Left hindlimb (tissue), 1 donor: ENCODE data around the gene NAV2.

Experiments used
- DNase-seq: peaks from one replicate; pipeline ENCODE4 v3.0.0-alpha.2; 2018

The NAV2 gene

DNA sequence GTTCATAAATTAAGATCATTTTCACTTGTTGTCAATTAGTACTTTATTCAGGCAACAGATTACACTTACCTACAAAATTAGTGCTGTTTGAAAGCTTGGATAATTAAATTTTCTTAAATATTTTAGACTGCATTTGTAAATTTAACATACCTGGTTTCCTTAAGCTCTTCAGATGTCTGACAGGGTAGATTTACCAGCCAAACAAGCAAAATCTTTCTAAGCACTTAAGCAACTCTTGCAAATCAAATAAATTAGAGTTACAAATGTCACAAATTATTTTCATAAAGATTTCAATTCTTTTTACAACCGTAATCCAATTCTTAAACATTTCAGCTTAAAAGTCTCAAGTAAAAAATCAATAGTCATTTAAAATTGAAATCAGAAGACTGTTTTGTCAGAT is 317.8 kb downstream of the NAV2 start:
- DNase-seq: no peak

GRCh38 chr11:20031155-20032001 is 318.7 kb downstream of the NAV2 start:
- no peak for DNase-seq

- no peak for DNase-seq
Measured at GRCh38 chr11:20032127-20032526, 319.5 kb downstream of the NAV2 start.

DNA sequence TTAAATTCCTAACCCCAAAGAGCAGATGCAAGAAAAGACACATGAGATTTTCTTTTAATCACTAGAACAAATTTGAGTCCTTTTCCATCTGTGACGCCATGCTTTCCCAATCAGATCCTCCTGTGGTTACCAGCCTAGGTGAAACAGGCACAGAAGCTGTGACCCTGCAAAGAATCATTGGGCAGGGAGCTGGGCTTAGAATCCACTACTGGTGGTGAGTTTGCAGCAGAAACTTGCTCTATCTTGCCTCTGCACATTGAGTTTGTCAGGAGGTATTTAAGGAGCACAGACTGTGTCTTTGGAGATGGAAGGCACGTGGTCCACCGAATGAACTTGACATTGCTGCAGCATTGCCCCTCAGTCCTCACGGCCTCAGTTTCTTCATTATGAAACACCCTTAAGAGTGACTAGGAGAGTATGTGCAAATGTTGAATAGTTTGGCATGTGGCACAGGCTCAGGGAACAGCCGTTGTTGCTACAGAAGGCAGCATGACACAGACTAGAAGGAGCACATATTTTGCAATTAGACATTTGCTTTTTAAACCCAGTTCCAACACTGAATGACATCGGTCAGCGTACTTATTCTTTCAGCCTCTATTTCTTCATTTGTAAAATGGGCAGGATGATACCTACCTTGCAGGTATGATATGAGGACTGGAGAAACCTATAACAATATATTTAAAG is 320.1 kb downstream of the NAV2 start:
- no peak for DNase-seq

- no peak for DNase-seq
Measured at GRCh38 chr11:20033806-20034205, 321.2 kb downstream of the NAV2 start.

GRCh38 chr11:20034941-20035340 is 322.3 kb downstream of the NAV2 start:
- DNase-seq: no peak

DNA sequence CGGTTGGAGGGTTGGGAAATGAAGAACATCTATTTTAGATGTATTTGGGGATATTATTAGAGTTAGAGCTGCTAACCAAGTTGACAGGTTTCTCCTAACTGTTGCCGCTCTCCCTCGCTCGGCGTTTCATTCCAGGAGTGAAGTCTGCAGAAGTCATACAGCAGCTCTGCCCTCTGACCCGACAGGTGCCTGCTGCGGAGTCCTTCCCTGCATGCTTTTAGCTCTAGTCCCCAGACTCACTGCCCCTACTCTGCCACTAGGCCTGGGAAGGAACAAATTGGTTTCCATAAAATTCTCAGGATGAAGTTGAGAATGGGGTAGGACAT is 322.7 kb downstream of the NAV2 start:
- no peak for DNase-seq

DNA sequence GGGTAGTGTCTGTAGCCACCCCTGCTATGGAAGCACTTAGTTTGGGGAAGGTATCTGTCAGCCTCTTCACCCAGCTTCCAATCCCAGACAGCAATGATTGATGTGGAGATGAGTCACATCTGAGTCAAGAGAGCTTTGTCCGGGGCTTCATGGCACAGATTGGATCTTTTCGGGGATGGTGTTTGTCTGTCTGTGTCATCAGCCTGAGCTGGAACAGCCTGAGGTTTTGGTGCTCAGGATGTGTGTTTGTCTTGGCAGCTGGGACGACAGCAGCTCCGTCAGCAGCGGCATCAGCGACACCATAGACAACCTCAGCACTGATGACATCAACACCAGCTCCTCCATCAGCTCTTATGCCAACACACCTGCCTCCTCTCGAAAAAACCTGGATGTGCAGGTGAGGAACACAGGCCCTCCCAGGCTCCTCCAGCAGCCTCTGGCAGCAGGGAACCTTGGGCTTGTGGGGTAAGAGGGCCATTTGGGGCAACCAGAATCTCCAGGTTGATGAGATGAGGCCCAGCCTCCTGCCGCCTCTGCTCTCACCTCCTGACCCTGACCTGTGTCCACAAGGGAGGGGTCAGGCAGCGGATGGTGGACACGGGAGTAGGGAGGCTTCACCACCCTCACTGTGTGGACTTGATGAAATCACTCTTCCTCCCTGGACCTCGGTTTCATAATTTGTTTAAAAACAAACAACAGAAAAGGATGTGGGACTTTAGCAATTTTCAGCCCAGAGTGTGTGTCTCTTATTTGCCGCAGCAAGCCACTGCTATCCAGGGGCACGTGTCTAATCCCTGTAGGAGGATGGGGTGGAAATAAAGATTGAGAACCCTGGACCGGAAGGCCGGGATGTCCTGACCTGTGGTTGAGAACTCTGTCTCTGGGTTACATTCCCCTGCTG is 323.3 kb downstream of the NAV2 start:
- DNase-seq: no peak

- no peak for DNase-seq
Measured at GRCh38 chr11:20036626-20037335, 324.1 kb downstream of the NAV2 start.

- DNase-seq: no peak
Measured at GRCh38 chr11:20037396-20038153, 324.9 kb downstream of the NAV2 start.

DNA sequence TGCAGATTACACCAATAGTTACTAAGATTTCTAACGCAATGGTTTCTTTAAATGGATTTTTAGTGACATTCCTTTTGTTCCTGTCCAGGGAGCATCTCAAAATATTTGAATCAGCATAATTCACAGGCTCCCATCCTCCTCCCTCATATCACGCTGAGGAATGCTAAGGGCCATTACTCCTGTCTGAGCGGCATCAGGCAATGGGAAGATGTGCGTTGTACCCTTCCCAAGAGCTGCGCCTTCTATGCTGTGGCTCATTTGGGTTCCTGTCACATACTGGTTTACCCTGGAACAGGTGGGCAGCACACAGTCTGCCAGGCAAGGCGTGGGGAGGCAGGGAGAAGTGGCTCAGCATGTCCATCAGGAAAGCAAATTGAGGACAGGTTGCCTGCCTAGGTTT is 325.8 kb downstream of the NAV2 start:
- DNase-seq: no peak

GRCh38 chr11:20038972-20039371 is 326.3 kb downstream of the NAV2 start:
- DNase-seq: no peak

DNA sequence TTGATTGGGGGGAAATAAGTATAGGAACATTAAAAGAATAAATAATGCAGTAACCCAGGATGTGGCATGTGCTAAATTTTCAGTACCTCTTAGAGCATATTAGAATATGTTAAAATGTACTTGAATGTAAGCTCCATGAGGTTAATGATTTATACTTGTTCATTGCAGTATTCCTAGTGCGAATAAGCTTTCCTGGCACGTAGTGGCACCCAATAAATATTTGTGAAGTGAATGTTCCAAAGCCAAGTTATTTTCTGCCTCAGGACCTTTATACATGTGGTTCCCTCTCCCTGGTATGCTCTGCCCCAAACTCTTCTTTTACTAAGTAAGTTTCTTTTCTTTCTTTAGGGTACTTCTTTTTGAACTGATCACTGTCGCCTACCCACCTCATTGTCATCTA is 328.9 kb downstream of the NAV2 start:
- no peak for DNase-seq

GRCh38 chr11:20042045-20042639 is 329.5 kb downstream of the NAV2 start:
- no peak for DNase-seq

DNA sequence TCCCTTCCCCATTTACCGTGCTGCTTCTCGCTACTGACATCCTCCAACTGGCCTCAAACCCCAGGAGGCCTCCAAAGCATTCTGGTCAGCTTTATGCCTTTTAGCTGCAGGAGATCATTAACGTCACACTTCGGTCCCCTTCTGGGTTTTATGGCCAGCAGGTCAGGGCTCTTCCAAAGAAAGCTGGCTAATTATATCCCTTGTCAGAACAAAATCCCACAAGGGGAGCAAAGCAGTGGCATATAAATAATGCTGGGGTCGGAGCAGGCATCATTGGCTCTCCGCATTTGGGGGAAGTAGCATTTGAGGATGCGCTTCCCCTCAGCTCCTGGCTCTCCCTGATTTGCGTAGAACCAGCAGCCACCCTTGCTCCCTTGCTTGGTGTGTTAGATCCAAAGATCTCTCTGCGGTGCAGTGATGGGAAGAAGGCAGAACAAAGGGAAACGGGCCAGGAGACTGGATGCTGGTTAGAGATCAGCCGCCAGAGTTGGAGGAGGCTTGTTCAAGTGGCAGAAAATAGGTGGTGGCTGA is 330.2 kb downstream of the NAV2 start:
- no peak for DNase-seq

GRCh38 chr11:20043992-20044391 is 331.4 kb downstream of the NAV2 start:
- DNase-seq: no peak

DNA sequence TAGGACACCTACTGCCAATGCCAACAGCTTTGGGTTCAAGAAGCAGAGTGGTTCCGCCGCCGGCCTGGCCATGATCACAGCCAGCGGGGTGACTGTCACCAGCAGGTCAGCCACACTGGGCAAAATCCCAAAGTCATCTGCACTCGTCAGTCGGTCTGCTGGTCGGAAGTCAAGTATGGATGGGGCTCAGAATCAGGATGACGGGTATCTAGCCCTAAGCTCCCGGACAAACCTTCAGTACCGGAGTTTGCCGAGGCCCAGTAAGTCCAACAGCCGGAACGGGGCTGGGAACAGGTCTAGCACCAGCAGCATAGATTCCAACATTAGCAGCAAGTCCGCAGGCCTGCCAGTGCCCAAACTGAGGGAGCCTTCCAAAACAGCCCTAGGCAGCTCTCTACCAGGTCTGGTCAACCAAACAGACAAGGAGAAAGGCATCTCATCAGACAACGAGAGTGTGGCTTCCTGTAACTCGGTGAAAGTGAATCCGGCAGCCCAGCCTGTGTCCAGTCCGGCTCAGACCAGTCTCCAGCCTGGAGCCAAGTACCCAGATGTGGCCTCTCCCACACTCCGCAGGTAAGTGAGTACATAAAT is 332.6 kb downstream of the NAV2 start:
- no peak for DNase-seq

- DNase-seq: no peak
Measured at GRCh38 chr11:20046416-20046815, 333.8 kb downstream of the NAV2 start.

GRCh38 chr11:20047006-20047768 is 334.6 kb downstream of the NAV2 start:
- no peak for DNase-seq

DNA sequence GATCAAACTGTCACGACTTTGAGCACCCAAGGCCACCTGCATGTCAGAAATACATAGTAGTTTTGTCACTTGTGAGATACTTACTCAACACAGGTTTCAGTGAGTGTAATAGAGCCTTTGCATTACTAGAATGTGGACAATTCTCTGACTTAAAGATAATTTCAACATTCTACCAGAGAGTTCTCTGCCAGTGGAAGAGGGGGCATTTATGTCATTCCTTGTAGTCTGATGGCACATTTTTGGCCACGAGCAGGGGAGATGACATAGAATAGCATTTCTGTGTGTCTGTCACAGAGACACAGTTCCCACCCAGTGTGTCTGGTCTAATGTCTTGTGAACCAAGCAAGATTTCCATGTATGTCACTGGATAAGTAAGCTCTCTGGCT is 335.1 kb downstream of the NAV2 start:
- DNase-seq: no peak
